ENCODE measurements around the gene KRTAP5-10. TPM values are rescaled to one million over a fixed set of nuclear protein-coding genes. Genes with fewer than 3 reads are reported as not detected.
"Not testable (repeated sequence)": the region's sequence is repeated elsewhere in the genome, so short reads cannot be mapped to it uniquely, and the experiment has no call there.

KRTAP5-10 gene
- total RNA-seq, 6 experiments from 2014 or later: 0.17 to 0.18 (median 0.18) TPM; not detected in 3

GRCh38 chr11:71525938-71526495, 39.3 kb upstream of the KRTAP5-10 start:
- H3K9me3 ChIP-seq: no peaks in the 10 kb centered on the region
- peak overlapping the region; percentile 72 to 79 (median 76) for H3K27ac ChIP-seq
- peak; percentile 63 to 84 (median 82) for ATAC-seq
- no peaks in the 10 kb centered on the region for H3K27me3 ChIP-seq
- DNase-seq: peak in 1 of 3 donors; percentile 56
- no peaks in the 10 kb centered on the region for H3K36me3 ChIP-seq
- intact Hi-C loops (cut with DNase I): no loop called here
- TF ChIP-seq CTCF (IDR thresholded peaks at IDR 0.05) (no peak), POLR2A (IDR thresholded peaks at IDR 0.05) (no peak)
- 50% methylated on average over 1 of the region's 2 CpGs for WGBS (ENCODE audit: insufficient coverage, low coverage, low lambda C conversion rate, missing lambda C conversion rate)
- peaks cover 0 to 26% (median 11%) of the 10 kb centered on the region in 4 donors for H3K4me1 ChIP-seq
- no peak overlapping the region for H3K4me3 ChIP-seq

- H3K27ac ChIP-seq: peak within 1 kb of the TSS; percentile 72 to 79 (median 76)
- intact Hi-C loops (cut with DNase I); H3K4me3 ChIP-seq; H3K36me3 ChIP-seq; H3K9me3 ChIP-seq; H3K27me3 ChIP-seq: not testable (repeated sequence)
- DNase-seq (peak in 2 of 3 donors; percentile 58 to 73), ATAC-seq (peak; percentile 63 to 84 (median 76))
- peaks cover 0 to 26% (median 11%) of the 10 kb centered on the region in 4 donors for H3K4me1 ChIP-seq
- WGBS (ENCODE audit: insufficient coverage, low coverage, low lambda C conversion rate, missing lambda C conversion rate): 15% methylated on average over 4 of the region's 10 CpGs
These were observed 38.4 kb upstream of the KRTAP5-10 start, which contains the start of gene KRTAP5-7 for GRCh38 chr11:71526796-71527575. Gene KRTAP5-7 (plus strand): TSS chr11:71527267. CDS start chr11:71527301, 34 bp downstream.

- peak; percentile 1 to 43 (median 27) for ATAC-seq
- 58% methylated on average over 5 of the region's 6 CpGs for WGBS (ENCODE audit: insufficient coverage, low coverage, low lambda C conversion rate, missing lambda C conversion rate)
- H3K36me3 ChIP-seq: no peaks in the 10 kb centered on the region
These were observed 37.7 kb upstream of the KRTAP5-10 start for GRCh38 chr11:71527576-71528210.

GRCh38 chr11:71530602-71531001, 34.8 kb upstream of the KRTAP5-10 start:
- WGBS (ENCODE audit: insufficient coverage, low coverage, low lambda C conversion rate, missing lambda C conversion rate): 55% methylated on average over 9 of the region's 11 CpGs
- Histone ChIP-seq H3K27ac (peak overlapping the region in 1 of 3 donors; percentile 72), H3K36me3 (no peaks in the 10 kb centered on the region), H3K27me3 (no peaks in the 10 kb centered on the region), H3K4me1 (peaks cover 0 to 35% (median 15%) of the 10 kb centered on the region in 4 donors), H3K4me3 (no peak overlapping the region), H3K9me3 (no peaks in the 10 kb centered on the region)
- ATAC-seq: peak in 1 of 4 donors; percentile 47
- no peak for DNase-seq
- TF ChIP-seq POLR2A (IDR thresholded peaks at IDR 0.05) (peak; percentile 30), CTCF (IDR thresholded peaks at IDR 0.05) (no peak)
- intact Hi-C loops (cut with DNase I): no loop called here

More at GRCh38 chr11:71527576-71528210, 37.7 kb upstream of the KRTAP5-10 start:
- peak overlapping the region; percentile 26 to 76 (median 47) for H3K27ac ChIP-seq
- peaks cover 0 to 26% (median 11%) of the 10 kb centered on the region in 4 donors for H3K4me1 ChIP-seq
- no peak overlapping the region for H3K4me3 ChIP-seq
- no peaks in the 10 kb centered on the region for H3K9me3 ChIP-seq
- TF ChIP-seq POLR2A (IDR thresholded peaks at IDR 0.05) (peak; percentile 43), CTCF (IDR thresholded peaks at IDR 0.05) (no peak)
- no peaks in the 10 kb centered on the region for H3K27me3 ChIP-seq
- peak in 1 of 3 donors; percentile 45 for DNase-seq
- intact Hi-C loops (cut with DNase I): no loop called here
